CD4-positive, alpha-beta T cell (primary cell): ENCODE data around the gene IL37. TPM values are rescaled to one million over a fixed set of nuclear protein-coding genes. Genes with fewer than 3 reads are reported as not detected.

ENCODE experiments used
- ATAC-seq: fragments of 200-7000 bp; cut with Tn5 transposase; one replicate; pipeline ENCODE4 v1.10.0; 2022; ENCODE audit warnings: mild to moderate bottlenecking; ENCODE audit not compliant: poor library complexity
- CTCF ChIA-PET: fragments of 350-600 bp; sonication (Branson Sonifier 250); formaldehyde crosslinking; loops from one replicate; lab custom pipeline; 2021; ENCODE audit warnings: antibody characterized with exemption, inconsistent platforms; lab: Charles Lee
- POLR2A ChIA-PET: fragments of 350-600 bp; sonication (Branson Sonifier 250); formaldehyde crosslinking; loops from one replicate; lab custom pipeline; 2021; ENCODE audit warnings: antibody characterized with exemption, inconsistent platforms; lab: Charles Lee
- DNase-seq, 14 experiments: peaks; one replicate each; pipeline ENCODE4 v3.0.0-alpha.2; 2013 to 2020; ENCODE audit warnings: mixed read lengths in 2 of 14
- H3K27ac ChIP-seq, 2 donors: one replicate each; pipeline versions ENCODE4 v1.5.1 to v1.7.0; 2013; ENCODE audit warnings: low read length in 2 of 2, low read depth in 1 of 2, mild to moderate bottlenecking in 1 of 2
- H3K27me3 ChIP-seq, 2 experiments: 1 replicate in 1 of 2; 2 replicates in 1 of 2; pipeline versions ENCODE4 v1.6.1 to v1.7.0; 2013; ENCODE audit warnings: low read length in 2 of 2, control low read depth in 1 of 2, mild to moderate bottlenecking in 1 of 2, moderate library complexity in 1 of 2; ENCODE audit not compliant: insufficient read depth in 2 of 2, control insufficient read depth in 1 of 2
- H3K36me3 ChIP-seq: one replicate; pipeline ENCODE4 v1.6.1; 2013; ENCODE audit warnings: low read length, control low read depth; ENCODE audit not compliant: insufficient read depth
- H3K4me1 ChIP-seq: one replicate; pipeline ENCODE4 v1.6.1; 2013; ENCODE audit warnings: low read length, control low read depth; ENCODE audit not compliant: insufficient read depth
- H3K4me3 ChIP-seq: one replicate; pipeline ENCODE4 v1.5.1; 2013; ENCODE audit warnings: mild to moderate bottlenecking, low read length, moderate library complexity
- H3K9me3 ChIP-seq, 2 experiments: 1 replicate in 1 of 2; 2 replicates in 1 of 2; pipeline versions ENCODE4 v1.6.1 to v1.7.0; 2013; ENCODE audit warnings: low read length in 2 of 2, mild to moderate bottlenecking in 2 of 2, control low read depth in 1 of 2, moderate library complexity in 1 of 2; ENCODE audit not compliant: control insufficient read depth in 1 of 2, insufficient read depth in 1 of 2
- H3K27ac Mint-ChIP-seq: one replicate; pipeline ENCODE4 v1.8.0; 2020; ENCODE audit warnings: mixed read lengths
- H3K27me3 Mint-ChIP-seq: one replicate; pipeline ENCODE4 v1.8.0; 2021; ENCODE audit warnings: mixed read lengths
- H3K36me3 Mint-ChIP-seq: one replicate; pipeline ENCODE4 v1.8.0; 2021; ENCODE audit warnings: low read depth, mixed read lengths
- H3K4me1 Mint-ChIP-seq: one replicate; pipeline ENCODE4 v1.8.0; 2021; ENCODE audit warnings: low read depth, mixed read lengths
- H3K4me3 Mint-ChIP-seq: one replicate; pipeline ENCODE4 v1.8.0; 2020; ENCODE audit warnings: mild to moderate bottlenecking, mixed read lengths
- H3K9me3 Mint-ChIP-seq: one replicate; pipeline ENCODE4 v1.8.0; 2020; ENCODE audit warnings: mixed read lengths
- CTCF ChIP-seq: fragments of 200-600 bp; IDR thresholded peaks from one replicate; pipeline ENCODE4 v1.8.0; 2022; ENCODE audit warnings: antibody characterized with exemption, mild to moderate bottlenecking
- intact Hi-C, 2 experiments: fragments of 100-400 bp; cut with DNase I in 1 of 2; cut with micrococcal nuclease in 1 of 2; formaldehyde crosslinking; loops; one replicate each; pipeline versions ENCODE4 v1.15.1 to v1.9.0; 2023 to 2025; cut with DNase I, micrococcal nuclease
- total RNA-seq, 174 experiments: library from RNA in 2 of 174; stranded (reverse) in 2 of 174; gene quantifications; one replicate each; pipeline ENCODE4 v1.2.3 and lab custom pipeline; 2021 to 2026

IL37 gene
- total RNA-seq, 2 experiments from 2014 or later = not detected

- Histone ChIP-seq H3K4me1 (peaks cover 8% of the 10 kb centered on the region), H3K36me3 (no peaks in the 10 kb centered on the region), H3K27me3 (no peaks in the 10 kb centered on the region), H3K27ac (no peak overlapping the region), H3K4me3 (no peak overlapping the region), H3K9me3 (no peaks in the 10 kb centered on the region)
- TF ChIP-seq CTCF = no peak
- Mint-ChIP-seq H3K9me3 (no peaks in the 10 kb centered on the region), H3K27ac (no peak overlapping the region), H3K4me3 (no peak overlapping the region), H3K36me3 (no peaks in the 10 kb centered on the region), H3K4me1 (peaks cover 6% of the 10 kb centered on the region), H3K27me3 (no peaks in the 10 kb centered on the region)
- ATAC-seq (no peak), DNase-seq (peak in 3 of 14 experiments; percentile 4 to 69 (median 59))
- ChIA-PET CTCF (interaction anchor here (1.1 kb wide), 1 partner anchor 132 kb away, joined by 4 read pairs; no protein-coding TSS in a partner anchor), POLR2A (no interaction called here)
- intact Hi-C loops = no loop called here
Measured at GRCh38 chr2:112881217-112881985, 29.6 kb upstream of the IL37 start.

DNA sequence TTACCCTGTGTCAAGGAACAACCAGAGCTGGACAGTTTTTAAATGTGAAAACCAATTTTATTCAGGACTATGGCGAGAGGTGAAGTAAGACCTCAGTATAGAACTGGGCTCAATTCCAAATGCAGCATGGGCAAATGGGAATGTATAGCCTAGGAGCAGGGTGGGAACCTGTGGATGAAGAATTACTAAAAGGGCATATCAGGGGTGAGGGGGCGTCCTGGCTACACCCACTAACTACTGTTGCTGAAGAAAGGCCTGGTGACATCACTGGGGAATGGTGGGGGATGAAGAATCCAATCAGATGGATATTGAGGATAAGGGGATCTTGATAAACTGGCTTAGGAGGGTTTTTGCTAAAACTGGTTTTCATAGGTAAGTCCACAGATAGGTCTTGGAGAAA lies 27.3 kb upstream of the IL37 start:
- H3K27me3 ChIP-seq = no peaks in the 10 kb centered on the region
- Mint-ChIP-seq H3K9me3 (no peaks in the 10 kb centered on the region), H3K4me3 (no peak overlapping the region), H3K27ac (no peak overlapping the region), H3K27me3 (no peaks in the 10 kb centered on the region), H3K36me3 (no peaks in the 10 kb centered on the region), H3K4me1 (peaks cover 6% of the 10 kb centered on the region)
- no peak overlapping the region for H3K27ac ChIP-seq
- H3K9me3 ChIP-seq = no peaks in the 10 kb centered on the region
- no peak for DNase-seq
- no peaks in the 10 kb centered on the region for H3K36me3 ChIP-seq
- no peak overlapping the region for H3K4me3 ChIP-seq
- intact Hi-C loops = no loop called here
- ATAC-seq = no peak
- no peak for TF ChIP-seq CTCF
- ChIA-PET POLR2A (no interaction called here), CTCF (no interaction called here)
- H3K4me1 ChIP-seq = peaks cover 8% of the 10 kb centered on the region

DNA sequence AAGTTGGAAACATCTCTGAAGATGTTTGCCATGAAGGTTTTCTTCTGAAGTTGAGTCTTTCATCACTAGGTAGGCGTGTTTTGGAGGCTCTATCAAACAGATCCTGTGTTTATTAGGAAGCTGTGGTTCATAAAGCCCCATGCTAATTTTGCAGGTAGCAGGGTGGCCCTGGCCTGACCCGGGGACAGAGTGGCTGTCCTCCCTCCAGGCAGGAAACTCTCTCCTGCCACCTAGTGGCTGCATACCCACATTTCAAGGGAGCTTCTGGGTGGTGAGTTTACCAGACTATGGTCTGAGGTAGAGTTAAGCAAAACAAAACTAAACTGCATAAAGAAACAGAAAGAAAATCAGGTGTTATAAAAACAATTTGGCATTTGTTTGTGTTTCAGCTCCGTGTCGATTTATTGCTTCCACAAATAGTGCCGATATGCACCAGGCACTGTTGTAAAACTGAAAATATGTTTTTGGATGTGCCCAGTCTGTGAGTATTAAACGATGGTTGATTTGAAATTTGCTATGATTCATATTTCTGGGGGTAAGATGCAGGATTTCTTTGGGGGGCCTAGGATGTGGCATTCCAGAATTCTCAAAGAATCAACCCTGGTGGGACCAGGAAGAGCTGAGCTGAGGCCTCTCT lies 26.0 kb upstream of the IL37 start:
- peak; percentile 78 for ATAC-seq
- Mint-ChIP-seq H3K36me3 (no peaks in the 10 kb centered on the region), H3K4me3 (no peak overlapping the region), H3K27ac (no peak overlapping the region), H3K4me1 (peaks cover 6% of the 10 kb centered on the region), H3K9me3 (no peaks in the 10 kb centered on the region), H3K27me3 (no peaks in the 10 kb centered on the region)
- CTCF ChIA-PET = interaction anchor here (0.7 to 2.3 kb wide), 8 partner anchors 11 to 136 kb away, joined by 3 to 25 read pairs (median 4); partner anchors contain the start of gene CKAP2L
- Histone ChIP-seq H3K27ac (no peak overlapping the region), H3K36me3 (no peaks in the 10 kb centered on the region), H3K27me3 (no peaks in the 10 kb centered on the region), H3K9me3 (no peaks in the 10 kb centered on the region), H3K4me1 (peaks cover 8% of the 10 kb centered on the region), H3K4me3 (no peak overlapping the region)
- intact Hi-C loops = loop anchor here (1.0 kb wide), 2 partner anchors 135 to 136 kb away; no protein-coding TSS in a partner anchor
- peak; percentile 95 for TF ChIP-seq CTCF
- POLR2A ChIA-PET = interaction anchor here (0.6 to 1.0 kb wide), 2 partner anchors 19 to 135 kb away, joined by 3 to 5 read pairs; no protein-coding TSS in a partner anchor
- peak; percentile 39 to 78 (median 58) for DNase-seq
